Heart left ventricle (tissue), 16 donors: ENCODE measurements around the gene MLLT10. TPM values are rescaled to one million over a fixed set of nuclear protein-coding genes. Genes with fewer than 3 reads are reported as not detected.
"Not testable (repeated sequence)": the region's sequence is repeated elsewhere in the genome, so short reads cannot be mapped to it uniquely, and the experiment has no call there.

Experiments used
- ATAC-seq, 4 donors: fragments of 200-7000 bp; cut with Tn5 transposase; one replicate each; pipeline ENCODE4 v1.9.1; 2020 to 2022; ENCODE audit warnings: moderate library complexity in 4 of 4, mild to moderate bottlenecking in 3 of 4, moderate number of reproducible peaks in 1 of 4
- DNase-seq, 5 donors: peaks; one replicate each; pipeline ENCODE4 v3.0.0-alpha.2; 2020
- H3K27ac ChIP-seq, 12 donors: fragments of 200-600 bp; sonication (generic) in 4 of 12; one replicate each; pipeline versions ENCODE4 v1.5.0 to v1.8.0; 2016 to 2022; ENCODE audit warnings: mild to moderate bottlenecking in 2 of 12
- H3K27me3 ChIP-seq, 9 donors: fragments of 200-600 bp; sonication (generic) in 2 of 9; one replicate each; pipeline versions ENCODE4 v1.5.1 to v1.8.0; 2016 to 2022; ENCODE audit warnings: mild to moderate bottlenecking in 3 of 9
- H3K36me3 ChIP-seq, 9 donors: fragments of 200-600 bp; sonication (generic) in 2 of 9; one replicate each; pipeline versions ENCODE4 v1.5.0 to v1.8.0; 2018 to 2022; ENCODE audit warnings: mild to moderate bottlenecking in 2 of 9
- H3K4me1 ChIP-seq, 12 donors: fragments of 200-600 bp; sonication (generic) in 4 of 12; one replicate each; pipeline versions ENCODE4 v1.5.0 to v1.8.0; 2016 to 2022; ENCODE audit warnings: mild to moderate bottlenecking in 3 of 12
- H3K4me3 ChIP-seq, 12 donors: fragments of 200-600 bp; sonication (generic) in 4 of 12; one replicate each; pipeline versions ENCODE4 v1.5.0 to v1.8.0; 2017 to 2022; ENCODE audit warnings: mild to moderate bottlenecking in 9 of 12, moderate library complexity in 4 of 12
- H3K9me3 ChIP-seq, 12 donors: fragments of 200-600 bp; sonication (generic) in 4 of 12; one replicate each; pipeline versions ENCODE4 v1.5.0 to v1.8.0; 2016 to 2022; ENCODE audit warnings: mild to moderate bottlenecking in 1 of 12
- CTCF ChIP-seq, 12 donors: fragments of 200-600 bp; sonication (generic) in 4 of 12; IDR thresholded peaks; one replicate each; pipeline versions ENCODE4 v1.5.0 to v1.8.0; 2018 to 2022; ENCODE audit warnings: antibody characterized with exemption in 12 of 12, mild to moderate bottlenecking in 5 of 12
- POLR2A ChIP-seq, 2 donors: fragments of 450-650 bp; IDR thresholded peaks; one replicate each; pipeline ENCODE4 v1.6.1; 2017; ENCODE audit warnings: antibody characterized with exemption in 2 of 2, mild to moderate bottlenecking in 2 of 2, moderate library complexity in 2 of 2
- WGBS, 4 donors: extraction: QIAGEN DNeasy Blood & Tissue Kit in 2 of 4; methylation state at CpG; one replicate each; pipeline versions ENCODE4 v1.1.5 to v1.1.7; 2013 to 2018; 5-methylcytosine and 5-hydroxymethylcytosine counted together
- intact Hi-C, 10 donors: fragments of 100-400 bp; cut with DNase I; formaldehyde crosslinking; loops; one replicate each; pipeline versions ENCODE4 v1.11.1 to v1.14.2; 2022
- polyA plus RNA-seq, 2 donors: library from polyadenylated mRNA; stranded (reverse); fragments of 200-250 nt; gene quantifications; one replicate each; pipeline ENCODE4 v1.2.3, GENCODE V29; 2013
- total RNA-seq, 9 donors: library from RNA; depleted of rRNA in 2 of 9; stranded (reverse); fragments of >200 nt in 2 of 9; fragmentation: NEBNext Ultra II Directional in 3 of 9; extraction: Animal tissue kit (Norgen Biotek cat#: 25700) in 3 of 9; gene quantifications; one replicate each; pipeline versions ENCODE4 v1.1.0 to v1.2.4, GENCODE V29; 2016 to 2023
- donor health status: ischemic (EF 13 %, LVEDD 7.1; RV severe dilation, severe dysfunction).
- donor health status: healthy with polysubstance abuse.
- donor health status: DM: no; HTN: yes; CAD: no.
- donor health status: DM: no; HTN: no; CAD: no.
- donor health status: ischemic (EF 25% LVEDD 6.9; RV normal size, moderate dysfunction).
- donor health status: ischemic (EF 25% LVEDD 5.7; RV mildly dilated, moderate dysfunction).
- donor health status: healthy.
- donor health status: DM: yes; HTN: yes; CAD: no.
- donor health status: ischemic (EF 35%, LVEDD 5.7; RV mildly dilated, moderate dysfunction).
- donor health status: nonischemic (EF 11% LVEDD 7.7; RV severe dilation, severe dysfunction).
- donor health status: DM: yes; HTN: yes; CAD: no.
- donor health status: PGD.
- donor health status: ischemic (EF 29% LVEDD 5.4; RV normal size, mild dysfunction).
- donor health status: nonischemic (EF 23%, LVEDD 6.1; RV moderate dilation, normal function).

Gene MLLT10
- total and polyA plus RNA-seq, 11 donors: 16.0 to 30.7 (median 25.2) TPM

GRCh38 chr10:21607907-21608306 is 73.9 kb downstream of the MLLT10 start:
- ATAC-seq: no peak
- intact Hi-C loops: no loop called here
- WGBS, 4 donors: 97 to 100% (median 98%) methylated on average over 2 of the region's 2 CpGs

GRCh38 chr10:21614000-21614399 is 80.0 kb downstream of the MLLT10 start:
- Histone ChIP-seq H3K4me1 (peaks cover 0 to 19% (median 0%) of the 10 kb centered on the region in 12 donors), H3K4me3 (no peak overlapping the region), H3K9me3 (peaks cover 0 to under 1% (median 0%) of the 10 kb centered on the region in 12 donors), H3K36me3 (peaks cover 0 to 47% (median 9%) of the 10 kb centered on the region in 9 donors), H3K27ac (no peak overlapping the region), H3K27me3 (no peaks in the 10 kb centered on the region)
- intact Hi-C loops: no loop called here
- TF ChIP-seq CTCF (IDR thresholded peaks at IDR 0.05) (no peak), POLR2A (IDR thresholded peaks at IDR 0.05) (no peak)
- DNase-seq (no peak), ATAC-seq (no peak)
- 91 to 95% (median 95%) methylated on average over 3 of the region's 3 CpGs for WGBS, 4 donors

More at GRCh38 chr10:21607907-21608306, 73.9 kb downstream of the MLLT10 start:
- peaks cover 0 to 6% (median 0%) of the 10 kb centered on the region in 12 donors for H3K9me3 ChIP-seq
- no peaks in the 10 kb centered on the region for H3K27me3 ChIP-seq
- TF ChIP-seq POLR2A (IDR thresholded peaks at IDR 0.05) (no peak), CTCF (IDR thresholded peaks at IDR 0.05) (no peak)
- peaks cover 0 to 26% (median 7%) of the 10 kb centered on the region in 9 donors for H3K36me3 ChIP-seq
- no peak overlapping the region for H3K4me3 ChIP-seq
- DNase-seq: no peak
- H3K27ac ChIP-seq: no peak overlapping the region
- peaks cover 0 to 14% (median 0%) of the 10 kb centered on the region in 12 donors for H3K4me1 ChIP-seq

- Histone ChIP-seq H3K4me3 (no peak overlapping the region), H3K27me3 (no peaks in the 10 kb centered on the region), H3K27ac (no peak overlapping the region), H3K36me3 (peaks cover 0 to 42% (median 18%) of the 10 kb centered on the region in 9 donors), H3K9me3 (no peaks in the 10 kb centered on the region), H3K4me1 (peaks cover 0 to 12% (median 0%) of the 10 kb centered on the region in 12 donors)
- intact Hi-C loops: no loop called here
- DNase-seq: no peak
- ATAC-seq: no peak
- WGBS, 4 donors: 90 to 98% (median 95%) methylated on average over 3 of the region's 3 CpGs
- TF ChIP-seq POLR2A (IDR thresholded peaks at IDR 0.05): no peak
- TF ChIP-seq CTCF (IDR thresholded peaks at IDR 0.05): no peak
Measured at GRCh38 chr10:21617267-21617666, 83.2 kb downstream of the MLLT10 start.

- peaks cover 0 to 27% (median 3%) of the 10 kb centered on the region in 9 donors for H3K36me3 ChIP-seq
- whole genome bisulfite sequencing, 4 donors: 93 to 100% (median 96%) methylated on average over 1 of the region's 1 CpG
- intact Hi-C loops: no loop called here
- H3K4me3 ChIP-seq: no peak overlapping the region
- H3K27ac ChIP-seq: no peak overlapping the region
- TF ChIP-seq POLR2A (IDR thresholded peaks at IDR 0.05) (no peak), CTCF (IDR thresholded peaks at IDR 0.05) (no peak)
- DNase-seq (no peak), ATAC-seq (no peak)
- H3K27me3 ChIP-seq: no peaks in the 10 kb centered on the region
- no peaks in the 10 kb centered on the region for H3K9me3 ChIP-seq
- peaks cover 0 to 18% (median 7%) of the 10 kb centered on the region in 12 donors for H3K4me1 ChIP-seq
Measured at GRCh38 chr10:21623291-21623690, 89.3 kb downstream of the MLLT10 start.

- H3K27me3 ChIP-seq, DNase-seq, H3K27ac ChIP-seq, H3K9me3 ChIP-seq, H3K4me3 ChIP-seq, ATAC-seq, intact Hi-C loops: not testable (repeated sequence)
- peaks cover 0 to 27% (median 6%) of the 10 kb centered on the region in 9 donors for H3K36me3 ChIP-seq
- H3K4me1 ChIP-seq: peaks cover 0 to 18% (median 7%) of the 10 kb centered on the region in 12 donors
- 69 to 79% (median 72%) methylated on average over 6 of the region's 6 CpGs for whole genome bisulfite sequencing, 4 donors
Measured at GRCh38 chr10:21624421-21624820, 90.4 kb downstream of the MLLT10 start.
